Measurements from ENCODE around the gene EPB41L2.

DNA sequence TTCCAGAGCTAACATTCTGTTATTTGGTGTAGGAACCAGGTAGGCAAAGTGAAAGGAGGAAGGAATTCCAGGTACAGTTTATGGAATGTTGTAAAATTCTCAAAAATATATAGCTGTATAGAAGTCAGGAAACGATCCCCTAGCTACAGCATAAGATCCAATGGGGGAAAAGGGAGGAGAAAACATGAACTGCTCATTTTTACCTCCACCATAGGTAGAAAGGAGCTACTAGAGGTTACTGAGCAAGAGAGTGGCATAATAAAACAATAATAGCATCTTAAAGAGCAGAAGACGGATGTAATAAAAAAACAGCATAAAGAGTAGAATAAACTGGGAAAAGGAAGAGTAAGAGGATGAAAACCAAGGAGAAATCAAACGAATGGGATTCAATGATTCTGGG lies 26.9 kb downstream of the EPB41L2 start:
- TF ChIP-seq, protein P1, sequence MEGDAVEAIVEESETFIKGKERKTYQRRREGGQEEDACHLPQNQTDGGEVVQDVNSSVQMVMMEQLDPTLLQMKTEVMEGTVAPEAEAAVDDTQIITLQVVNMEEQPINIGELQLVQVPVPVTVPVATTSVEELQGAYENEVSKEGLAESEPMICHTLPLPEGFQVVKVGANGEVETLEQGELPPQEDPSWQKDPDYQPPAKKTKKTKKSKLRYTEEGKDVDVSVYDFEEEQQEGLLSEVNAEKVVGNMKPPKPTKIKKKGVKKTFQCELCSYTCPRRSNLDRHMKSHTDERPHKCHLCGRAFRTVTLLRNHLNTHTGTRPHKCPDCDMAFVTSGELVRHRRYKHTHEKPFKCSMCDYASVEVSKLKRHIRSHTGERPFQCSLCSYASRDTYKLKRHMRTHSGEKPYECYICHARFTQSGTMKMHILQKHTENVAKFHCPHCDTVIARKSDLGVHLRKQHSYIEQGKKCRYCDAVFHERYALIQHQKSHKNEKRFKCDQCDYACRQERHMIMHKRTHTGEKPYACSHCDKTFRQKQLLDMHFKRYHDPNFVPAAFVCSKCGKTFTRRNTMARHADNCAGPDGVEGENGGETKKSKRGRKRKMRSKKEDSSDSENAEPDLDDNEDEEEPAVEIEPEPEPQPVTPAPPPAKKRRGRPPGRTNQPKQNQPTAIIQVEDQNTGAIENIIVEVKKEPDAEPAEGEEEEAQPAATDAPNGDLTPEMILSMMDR (IDR thresholded peaks at IDR 0.05 in 4 of 5, conservative IDR thresholded peaks at IDR 0.05 in 1 of 5) = no peak
- TF ChIP-seq POLR2A (IDR thresholded peaks at IDR 0.05) = no peak
